Cardiac fibroblast (primary cell): ENCODE results near the gene OR52N2.

Experiments
- DNase-seq, 2 donors: peaks; one replicate each; pipeline versions ENCODE4 v3.0.0 to v3.0.0-alpha.2; 2010; ENCODE audit warnings: low read depth in 2 of 2
- H3K4me3 ChIP-seq, 2 donors: replicated peaks in 1 of 2; 1 replicate in 1 of 2; 2 replicates in 1 of 2; pipeline ENCODE4 v1.5.1; 2011; ENCODE audit warnings: low read depth in 2 of 2, low read length in 2 of 2, mild to moderate bottlenecking in 2 of 2, moderate library complexity in 1 of 2
- CTCF ChIP-seq: IDR thresholded peaks from one replicate; pipeline ENCODE4 v1.5.1; 2011; ENCODE audit warnings: low read depth, mild to moderate bottlenecking, low read length, inconsistent platforms

The OR52N2 gene

GRCh38 chr11:5809122-5809519 lies 397 bp downstream of the OR52N2 start:
- peak in 1 of 2 donors; percentile 5 for DNase-seq
- peak overlapping the region; percentile 45 to 59 for H3K4me3 ChIP-seq
- TF ChIP-seq CTCF, result no peak

GRCh38 chr11:5809905-5810795 lies 1.4 kb downstream of the OR52N2 start:
- TF ChIP-seq CTCF, result no peak
- no peak for DNase-seq
- H3K4me3 ChIP-seq, result no peak overlapping the region

- H3K4me3 ChIP-seq, result no peak overlapping the region
- TF ChIP-seq CTCF, result no peak
- DNase-seq, result peak in 1 of 2 donors; percentile 23
These were observed 6.8 kb downstream of the OR52N2 start for GRCh38 chr11:5815534-5815933.

- no peak overlapping the region for H3K4me3 ChIP-seq
- DNase-seq, result no peak
- TF ChIP-seq CTCF, result no peak
These were observed 9.6 kb downstream of the OR52N2 start for GRCh38 chr11:5818245-5818886.

- H3K4me3 ChIP-seq, result no peak overlapping the region
- no peak for DNase-seq
- no peak for TF ChIP-seq CTCF
These were observed 22.6 kb downstream of the OR52N2 start for GRCh38 chr11:5831196-5831829.

- no peak overlapping the region for H3K4me3 ChIP-seq
- DNase-seq, result no peak
- no peak for TF ChIP-seq CTCF
These were observed 24.7 kb downstream of the OR52N2 start for GRCh38 chr11:5833446-5833845.
